ENCODE data around the gene SP4.
"Not testable (repeated sequence)": the region's sequence is repeated elsewhere in the genome, so short reads cannot be mapped to it uniquely, and the experiment has no call there.

The SP4 gene

GRCh38 chr7:21532485-21532884 lies 104.6 kb downstream of the SP4 start:
- not testable (repeated sequence) for DNase-seq

- DNase-seq = not testable (repeated sequence)
Measured at GRCh38 chr7:21533646-21534045, 105.8 kb downstream of the SP4 start.

- not testable (repeated sequence) for DNase-seq
Measured at GRCh38 chr7:21536445-21537118, 108.7 kb downstream of the SP4 start.

- no peak for DNase-seq
Measured at GRCh38 chr7:21538936-21539495, 111.1 kb downstream of the SP4 start.

GRCh38 chr7:21542891-21543527 lies 115.1 kb downstream of the SP4 start, which contains the start of gene DNAH11:
Gene DNAH11, plus strand, starts transcription at chr7:21543039. Its CDS starts 207 bp downstream, at chr7:21543246.
- peak in 1 of 5 donors; percentile 23 for DNase-seq

GRCh38 chr7:21543528-21544302 lies 115.8 kb downstream of the SP4 start:
- DNase-seq = no peak

GRCh38 chr7:21544303-21544656 lies 116.4 kb downstream of the SP4 start:
- no peak for DNase-seq

GRCh38 chr7:21544715-21545114 lies 116.8 kb downstream of the SP4 start:
- DNase-seq = no peak

GRCh38 chr7:21547501-21547900 lies 119.6 kb downstream of the SP4 start:
- no peak for DNase-seq

- DNase-seq = no peak
Measured at GRCh38 chr7:21548491-21548890, 120.6 kb downstream of the SP4 start.

GRCh38 chr7:21550076-21550475 lies 122.2 kb downstream of the SP4 start:
- no peak for DNase-seq

GRCh38 chr7:21550821-21551531 lies 123.1 kb downstream of the SP4 start:
- DNase-seq = no peak

- DNase-seq = no peak
Measured at GRCh38 chr7:21562385-21562784, 134.5 kb downstream of the SP4 start.

Measured in T-helper 1 cell (primary cell).